GM12872 (cell line): ENCODE measurements around the gene KAZN.

Experiments
- CTCF ChIP-seq: IDR thresholded peaks from 3 replicates; pipeline ENCODE4 v1.5.1; 2011; ENCODE audit warnings: low read depth, mild to moderate bottlenecking, low read length, moderate library complexity; ENCODE audit not compliant: insufficient read depth

The KAZN gene

GRCh38 chr1:14598498-14599182, at the start of gene KAZN:
Gene KAZN (plus strand): TSS chr1:14598685.
- TF ChIP-seq CTCF = no peak

DNA sequence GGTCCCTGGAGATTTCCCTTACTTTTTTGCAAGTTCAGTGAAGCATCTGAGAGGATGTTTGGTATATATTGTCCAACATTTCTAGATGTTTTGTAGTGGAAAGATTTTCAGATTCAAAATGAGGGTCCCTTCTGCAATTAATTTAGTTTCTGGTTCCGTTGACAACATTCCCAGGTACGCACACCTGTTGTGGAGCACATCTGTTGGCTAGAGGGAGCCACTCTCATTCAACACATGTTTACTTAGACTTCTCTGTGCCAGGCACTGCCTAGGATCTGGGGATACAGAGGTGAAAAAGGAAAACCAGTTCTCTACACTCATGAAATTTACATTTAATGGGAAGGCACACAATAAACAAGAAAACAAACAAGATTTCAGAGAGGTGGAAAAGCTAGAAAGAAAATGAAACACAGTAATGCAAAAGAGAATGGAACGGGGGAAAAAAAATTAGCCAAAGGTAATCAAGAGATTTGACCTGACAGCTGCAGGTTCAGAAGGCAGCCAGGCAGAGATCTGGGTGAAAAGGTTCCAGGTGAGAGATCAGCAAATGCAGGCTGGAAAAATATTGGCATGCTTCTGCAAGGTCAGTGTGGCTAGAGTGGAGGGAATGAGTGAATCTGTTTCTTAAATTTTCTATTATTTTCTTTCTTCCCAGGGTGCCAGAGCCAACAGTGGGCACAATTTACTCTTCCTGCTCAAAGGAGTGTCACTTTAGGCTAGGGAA, 48.4 kb upstream of the KAZN start:
- no peak for TF ChIP-seq CTCF

DNA sequence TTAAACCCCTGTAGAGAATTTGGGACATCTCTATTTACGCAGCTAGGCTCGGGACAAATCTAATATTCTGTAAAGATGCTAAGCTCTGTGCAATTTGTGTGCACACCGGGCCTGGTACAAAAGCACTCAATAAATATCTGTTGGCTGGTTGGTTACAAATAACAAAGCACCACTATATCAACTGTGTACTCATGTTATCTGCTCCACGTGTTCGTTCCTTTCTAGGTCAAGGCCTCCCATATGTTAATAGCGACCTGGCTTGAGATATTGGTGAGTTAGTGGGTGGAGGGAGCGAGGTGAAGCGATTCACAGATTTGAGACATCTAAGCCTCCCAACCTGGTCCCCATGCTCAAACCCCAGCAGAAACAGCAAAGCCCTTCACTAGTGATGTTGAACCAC, 47.1 kb upstream of the KAZN start:
- TF ChIP-seq CTCF = no peak

DNA sequence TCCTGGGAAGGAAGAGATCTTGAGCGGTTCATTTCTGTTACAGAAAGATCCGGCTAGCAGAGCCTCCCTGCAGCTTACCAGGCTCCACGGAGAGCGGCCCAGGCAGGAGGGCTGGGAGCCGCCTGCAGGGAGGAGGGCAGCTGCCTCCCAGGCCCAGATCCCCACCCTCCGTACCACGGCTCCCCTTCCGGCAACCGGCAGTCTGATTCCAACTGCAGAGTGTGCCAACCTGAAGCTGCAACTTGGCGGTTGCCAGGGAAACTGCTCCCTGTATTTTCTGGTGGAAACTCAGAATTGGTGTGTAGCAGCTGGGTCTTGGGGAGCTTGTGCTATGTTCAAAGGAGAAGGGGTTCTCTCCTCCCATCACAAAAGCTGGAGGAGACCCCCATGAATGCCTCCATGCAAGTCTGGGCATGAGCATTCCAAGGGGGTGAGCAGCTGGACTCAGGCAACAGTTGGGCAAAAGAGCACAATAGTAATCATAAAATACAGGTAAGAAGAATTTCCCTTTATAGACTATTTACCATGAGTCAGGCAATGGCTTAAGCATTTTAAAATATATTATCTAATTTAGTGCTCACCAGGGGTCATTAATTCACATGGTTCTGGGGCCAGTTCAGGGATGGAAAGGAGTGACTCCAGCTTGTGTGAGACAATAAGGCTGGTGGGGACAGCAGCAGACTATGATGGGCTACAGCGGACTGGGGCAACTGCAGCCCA, 46.1 kb upstream of the KAZN start:
- no peak for TF ChIP-seq CTCF

- TF ChIP-seq CTCF = no peak
Observed at GRCh38 chr1:14553711-14554110, 44.8 kb upstream of the KAZN start.

- TF ChIP-seq CTCF = no peak
Observed at GRCh38 chr1:14555091-14555490, 43.4 kb upstream of the KAZN start.

DNA sequence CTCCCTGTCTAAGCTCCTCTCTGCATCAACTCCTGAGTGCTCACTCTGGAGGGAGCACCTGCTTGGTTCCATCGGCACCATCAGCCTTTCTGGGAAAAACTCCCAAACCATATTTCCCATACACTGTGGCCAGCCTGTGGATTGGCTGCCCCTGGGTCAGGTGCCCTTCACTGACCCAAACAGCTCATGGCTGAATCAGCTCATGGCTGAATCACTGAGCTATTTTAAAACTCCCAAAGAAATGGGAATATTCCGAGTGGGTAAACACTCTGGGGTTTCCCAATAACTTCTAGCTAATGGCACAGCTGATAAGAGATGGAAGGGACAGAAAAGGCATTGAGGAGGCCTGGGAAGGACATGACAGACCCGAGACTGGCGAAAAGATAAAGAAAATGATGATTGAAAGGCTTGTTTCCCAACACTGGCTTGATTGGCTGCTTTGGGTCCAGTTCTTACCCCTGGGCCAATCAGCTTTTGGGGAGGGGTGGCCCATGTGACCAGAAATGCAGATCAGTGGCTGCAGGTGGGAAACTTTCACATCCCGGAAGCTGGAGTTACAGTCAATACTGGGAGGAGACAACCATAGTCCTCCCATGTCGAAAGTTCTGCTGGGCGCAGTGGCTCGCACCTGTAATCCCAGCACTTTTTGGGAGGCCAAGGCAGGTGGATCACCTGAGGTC, 37.3 kb upstream of the KAZN start:
- no peak for TF ChIP-seq CTCF
